GM19025 (cell line): Measurements from ENCODE around the gene TTLL5.

Experiments used
- ATAC-seq: cut with Tn5 transposase; IDR thresholded peaks from one replicate; pipeline ENCODE4 v1.9.1; 2021; ENCODE audit warnings: mild to moderate bottlenecking, low read depth, moderate library complexity; ENCODE audit not compliant: unreplicated experiment

TTLL5 gene

DNA sequence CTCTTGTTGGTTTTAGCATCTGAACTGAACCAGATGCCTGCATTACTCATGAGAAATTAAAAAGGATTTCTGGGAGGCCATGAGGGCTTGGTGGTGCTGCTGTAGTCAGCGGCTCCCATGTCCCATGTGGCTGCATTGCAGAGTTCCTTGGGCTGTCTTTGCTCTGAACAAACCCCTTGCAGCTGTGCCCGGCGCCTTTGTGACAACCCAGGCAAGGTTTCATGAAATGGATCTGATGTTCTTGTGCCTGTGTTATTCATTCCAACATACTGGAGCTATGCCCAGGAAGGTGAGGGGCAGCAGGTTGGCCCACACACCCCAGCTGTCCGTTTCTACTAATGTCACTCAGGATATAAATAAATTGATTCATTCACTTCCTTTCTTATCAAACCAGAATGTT is 280.0 kb downstream of the TTLL5 start:
- ATAC-seq, result no peak

DNA sequence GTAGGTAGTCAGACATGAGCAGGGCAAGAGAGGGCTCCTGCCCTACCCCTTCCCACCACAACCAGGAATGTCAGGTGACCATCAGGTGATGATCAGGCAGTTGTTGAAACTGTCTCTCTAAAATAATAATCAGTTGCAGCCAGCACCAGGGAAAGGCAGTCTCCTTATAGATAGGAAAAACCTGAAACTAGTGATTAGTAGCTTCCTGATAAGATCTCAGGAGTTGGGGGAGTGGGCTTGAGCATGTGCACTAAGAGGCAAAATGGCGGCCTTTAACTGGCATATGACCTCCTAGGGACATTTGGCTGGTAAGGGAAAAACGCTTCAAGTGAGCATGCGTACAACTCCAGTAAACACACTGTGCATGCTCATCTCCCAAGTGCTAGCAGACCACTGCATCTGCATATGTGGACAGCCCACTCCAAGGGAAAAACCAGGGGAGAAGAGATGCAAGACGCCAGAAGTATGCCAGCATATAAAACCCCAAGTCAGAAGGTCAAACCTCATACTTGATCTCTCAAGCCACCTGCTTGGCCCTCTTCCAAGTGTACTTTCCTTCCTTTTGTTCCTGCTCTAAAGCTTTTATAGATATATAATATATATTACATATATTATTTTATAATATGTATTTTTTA is 283.7 kb downstream of the TTLL5 start:
- no peak for ATAC-seq

GRCh38 chr14:75946785-75947184 is 285.7 kb downstream of the TTLL5 start:
- no peak for ATAC-seq

DNA sequence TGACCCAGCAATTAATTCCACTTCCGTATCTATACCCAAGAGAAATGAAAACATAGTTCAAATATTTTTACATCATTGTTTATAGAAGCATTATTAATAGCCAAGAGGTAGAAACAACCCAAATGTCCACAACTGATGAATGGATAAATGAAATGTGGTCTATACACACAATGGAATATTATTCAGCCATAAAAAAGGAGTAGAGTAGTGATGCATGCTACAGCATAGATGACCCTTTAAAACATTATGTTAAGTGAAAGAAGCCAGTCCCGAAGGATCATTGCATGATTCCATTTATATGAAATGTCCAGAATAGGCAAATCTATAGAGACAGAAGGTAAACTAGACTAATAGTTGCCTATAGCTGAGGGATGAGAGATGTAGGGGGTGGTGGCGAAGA is 291.4 kb downstream of the TTLL5 start:
- no peak for ATAC-seq

DNA sequence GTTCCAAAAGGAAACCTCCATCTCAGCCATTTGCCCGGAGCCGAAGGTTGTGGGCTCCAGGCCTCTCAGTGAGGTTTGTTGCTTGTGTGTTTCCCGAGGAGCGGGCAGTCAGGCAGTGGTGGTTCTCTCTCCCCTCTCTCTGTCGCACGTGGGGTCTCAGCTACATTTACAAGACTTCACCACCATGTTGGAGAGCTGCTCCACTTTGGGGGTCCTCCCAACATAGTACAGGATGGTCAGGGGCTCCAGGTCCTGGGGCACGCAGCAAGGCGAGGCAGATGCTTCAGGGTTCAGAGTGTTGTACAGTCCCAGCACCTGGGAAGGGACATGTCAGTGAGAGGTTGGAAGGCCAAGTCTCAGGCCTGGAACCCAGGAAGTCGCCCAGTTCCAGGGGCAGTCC is 298.0 kb downstream of the TTLL5 start:
- ATAC-seq, result no peak

GRCh38 chr14:75960231-75960630 is 299.2 kb downstream of the TTLL5 start:
- no peak for ATAC-seq

DNA sequence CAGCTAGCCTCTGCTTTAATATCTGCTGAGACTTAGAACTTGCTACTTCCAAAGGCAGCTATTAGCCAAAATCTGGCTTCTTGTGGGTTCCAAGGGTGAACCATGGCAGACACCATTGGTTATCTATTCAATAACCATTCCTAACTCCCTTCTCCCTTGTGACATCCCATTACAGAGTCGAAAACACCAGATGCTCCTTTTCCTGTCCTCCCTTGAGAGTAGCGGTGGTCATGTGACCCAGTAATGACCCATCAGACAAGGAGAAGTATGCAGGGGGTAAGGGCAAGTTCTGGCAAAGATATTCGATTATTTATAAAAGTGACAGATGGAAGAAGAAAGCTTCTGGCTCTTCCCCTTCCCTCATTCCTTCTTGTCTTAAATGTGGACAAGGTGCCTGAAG is 300.6 kb downstream of the TTLL5 start:
- ATAC-seq, result no peak

- no peak for ATAC-seq
Observed at GRCh38 chr14:75967866-75968265, 306.8 kb downstream of the TTLL5 start.

DNA sequence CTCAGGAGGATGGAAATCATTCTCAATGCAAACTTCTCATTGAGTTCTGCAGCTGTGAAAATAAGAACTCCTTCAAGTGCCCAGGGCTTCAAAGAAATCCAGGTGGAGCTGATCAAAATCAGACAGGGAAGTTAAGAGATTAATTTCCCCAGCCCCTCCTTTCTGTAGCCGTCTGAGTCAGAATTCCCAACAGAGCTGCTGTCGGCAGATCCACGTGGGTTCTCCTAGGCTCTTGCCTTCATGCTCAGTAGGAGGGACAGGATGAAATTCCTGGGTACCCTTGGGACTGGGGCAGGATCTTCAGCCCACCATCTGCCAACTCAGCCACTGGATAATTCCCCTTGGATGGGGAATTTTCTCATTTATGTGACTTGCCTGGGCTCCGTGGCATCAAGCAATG is 307.4 kb downstream of the TTLL5 start:
- no peak for ATAC-seq

DNA sequence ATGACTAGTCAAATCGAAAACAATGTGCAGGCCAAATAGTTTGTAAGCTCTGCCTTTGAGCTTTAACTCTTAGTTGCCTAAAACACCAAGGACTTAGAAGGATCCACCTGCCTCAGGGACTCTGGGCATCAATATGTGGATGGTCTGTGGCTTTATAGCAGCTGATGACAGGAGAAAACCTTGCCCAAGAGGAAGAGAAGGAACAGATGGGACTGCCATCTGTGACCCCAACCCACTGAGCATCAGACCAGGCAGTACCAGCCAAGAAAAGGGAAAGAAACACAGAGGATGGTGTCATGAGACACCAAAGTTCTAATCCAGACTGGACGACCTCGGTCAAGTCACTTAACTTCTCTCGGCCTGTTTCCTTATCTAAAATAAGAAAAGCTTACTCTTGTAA is 308.1 kb downstream of the TTLL5 start:
- no peak for ATAC-seq

GRCh38 chr14:75969891-75970290 is 308.8 kb downstream of the TTLL5 start:
- no peak for ATAC-seq

- ATAC-seq, result no peak
Observed at GRCh38 chr14:75970989-75971388, 309.9 kb downstream of the TTLL5 start.

DNA sequence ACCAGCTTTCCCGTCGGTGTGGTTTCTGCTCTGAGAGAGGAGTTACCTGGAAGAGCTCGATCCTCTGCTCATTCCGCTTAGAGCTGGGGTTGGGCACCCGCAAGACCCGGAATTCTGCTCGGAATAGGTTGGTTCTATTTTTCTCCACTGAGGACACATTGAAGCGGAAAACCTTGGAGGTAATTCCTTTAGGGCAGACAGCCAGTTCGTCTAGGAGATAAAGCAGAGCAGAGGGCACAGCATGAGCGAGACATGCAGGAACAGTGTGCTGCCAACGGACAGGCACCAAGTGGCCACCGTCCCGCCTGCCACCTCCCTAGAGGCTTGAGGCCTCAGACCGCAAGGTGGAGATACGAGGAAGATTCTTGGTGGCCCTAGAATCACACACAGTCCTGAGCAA is 310.5 kb downstream of the TTLL5 start:
- no peak for ATAC-seq

DNA sequence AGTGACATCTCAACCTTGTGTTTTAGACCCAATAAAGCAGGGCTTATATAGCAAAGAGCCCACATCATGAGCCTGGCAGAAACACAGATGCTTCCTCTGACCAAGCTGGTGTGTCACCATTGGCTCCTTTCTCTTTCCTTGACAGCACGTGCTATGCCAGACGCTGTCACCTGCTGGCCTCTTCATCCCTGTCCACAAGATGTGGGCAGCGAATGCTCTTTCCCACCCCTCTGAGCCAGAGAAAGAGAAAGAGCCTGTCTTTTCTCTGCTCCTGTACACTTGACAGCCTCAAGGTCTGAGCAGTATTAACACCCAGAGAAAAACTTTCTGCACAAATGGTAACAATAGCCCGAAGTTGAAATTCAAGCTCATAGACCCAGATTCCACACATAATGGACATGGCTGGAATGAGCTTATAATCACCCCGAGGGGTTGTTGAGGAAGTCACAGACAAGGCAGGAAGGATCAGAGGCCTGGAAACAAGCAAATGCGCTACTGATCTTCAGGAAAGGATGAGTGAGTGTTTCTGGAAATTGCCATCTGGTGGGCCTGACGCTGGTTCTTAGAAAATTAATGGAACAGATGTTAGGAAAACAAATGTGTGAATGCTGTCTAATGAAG is 311.9 kb downstream of the TTLL5 start:
- no peak for ATAC-seq

GRCh38 chr14:75976826-75977581 is 316.0 kb downstream of the TTLL5 start:
- no peak for ATAC-seq

- ATAC-seq, result no peak
Observed at GRCh38 chr14:75977582-75977943, 316.5 kb downstream of the TTLL5 start.

DNA sequence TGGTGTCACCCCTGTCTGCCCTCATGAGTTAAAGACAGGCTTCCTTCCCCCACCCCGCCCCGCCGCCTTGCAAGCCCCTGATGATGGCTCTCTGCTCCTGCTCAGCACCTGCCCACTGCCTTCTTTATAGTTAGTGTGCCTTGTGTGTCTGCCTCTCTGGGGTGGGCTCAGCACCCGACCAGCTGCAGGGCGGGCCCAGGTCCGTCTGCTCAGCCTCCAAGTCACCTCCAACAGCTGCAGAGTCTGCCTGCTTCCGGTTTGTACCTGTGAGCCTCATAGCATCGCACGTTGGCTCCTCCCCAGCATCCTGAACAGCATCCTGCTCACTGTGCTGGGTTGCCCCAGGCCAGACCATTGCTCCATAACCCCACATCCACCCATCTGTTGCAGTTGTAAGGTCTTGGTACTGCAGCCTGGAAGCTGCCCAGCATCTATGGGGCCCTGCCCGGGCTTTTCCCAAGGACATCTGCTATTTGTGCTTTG is 317.2 kb downstream of the TTLL5 start:
- ATAC-seq, result no peak

DNA sequence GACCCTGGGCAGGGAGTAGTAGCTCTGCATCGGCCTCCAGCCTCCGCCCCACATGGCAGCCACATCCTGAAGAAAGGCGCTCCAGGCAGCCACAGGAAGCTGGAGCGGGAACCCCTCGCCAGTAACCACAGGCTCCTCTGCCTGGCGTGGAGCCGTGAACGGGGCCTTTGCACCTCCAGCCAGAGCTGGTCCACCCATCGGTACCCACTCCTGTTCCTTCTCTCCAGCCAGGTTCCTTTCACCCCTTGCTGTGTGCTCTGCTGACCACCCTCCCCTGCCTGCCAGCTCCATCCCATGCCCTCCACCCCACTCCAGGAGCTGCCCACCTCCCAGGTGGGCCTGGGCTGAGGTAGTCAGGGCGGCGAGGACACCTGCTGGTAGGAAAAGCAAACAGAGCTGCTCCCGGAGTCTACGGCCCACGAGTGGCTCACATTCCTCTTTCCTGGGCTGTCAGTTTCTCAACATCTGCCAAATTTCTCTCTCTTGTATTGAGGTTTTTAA is 318.1 kb downstream of the TTLL5 start:
- no peak for ATAC-seq

DNA sequence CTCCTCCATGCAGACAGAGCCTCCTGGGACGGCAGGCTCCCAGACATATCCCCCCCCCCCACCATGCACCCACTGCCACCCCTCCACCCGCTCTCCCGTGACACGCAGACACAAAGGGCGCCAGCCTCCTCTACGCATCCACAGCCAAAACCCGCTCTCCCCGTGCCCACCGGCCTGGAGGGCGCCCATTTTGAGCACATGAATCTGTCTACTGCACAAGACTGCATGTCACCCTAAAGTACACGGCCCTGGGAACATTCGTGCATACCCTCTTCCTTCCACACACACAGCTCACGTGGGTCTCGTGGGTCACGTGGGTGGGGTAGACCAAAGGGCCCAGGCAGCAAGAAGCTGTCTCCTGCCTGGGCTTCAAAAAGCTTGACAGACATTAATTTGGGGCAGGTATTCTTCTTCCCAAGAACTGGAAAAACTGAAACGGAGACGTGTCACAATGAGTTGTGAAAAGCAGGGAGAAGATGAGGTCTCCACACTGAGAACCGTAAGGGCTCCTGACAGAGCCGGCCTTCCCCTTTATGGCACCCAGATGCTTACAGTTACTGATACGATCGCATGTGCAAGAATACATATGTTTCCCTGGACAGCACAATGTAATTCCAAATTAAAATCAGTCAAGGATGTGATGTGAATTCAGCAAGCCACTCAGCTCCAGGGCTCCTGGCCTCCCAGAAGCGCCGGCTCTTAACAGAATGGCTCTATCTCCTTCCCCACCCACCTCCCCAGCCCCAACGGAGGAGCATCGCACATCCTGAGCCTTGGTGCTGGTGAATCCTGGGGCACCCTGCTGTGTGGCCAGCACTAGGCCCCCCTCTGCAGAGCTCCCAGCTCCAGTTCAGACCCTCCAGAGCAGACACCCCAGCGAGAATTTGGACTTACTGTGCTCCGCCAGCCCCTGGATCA is 318.9 kb downstream of the TTLL5 start:
- no peak for ATAC-seq

GRCh38 chr14:75980856-75981255 is 319.8 kb downstream of the TTLL5 start:
- ATAC-seq, result no peak
